ENCODE results near the gene HIPK1. TPM values are rescaled to one million over a fixed set of nuclear protein-coding genes. Genes with fewer than 3 reads are reported as not detected.

HIPK1 gene
- total RNA-seq, 2 donors from 2014 or later, result 47.4 to 59.1 TPM

DNA sequence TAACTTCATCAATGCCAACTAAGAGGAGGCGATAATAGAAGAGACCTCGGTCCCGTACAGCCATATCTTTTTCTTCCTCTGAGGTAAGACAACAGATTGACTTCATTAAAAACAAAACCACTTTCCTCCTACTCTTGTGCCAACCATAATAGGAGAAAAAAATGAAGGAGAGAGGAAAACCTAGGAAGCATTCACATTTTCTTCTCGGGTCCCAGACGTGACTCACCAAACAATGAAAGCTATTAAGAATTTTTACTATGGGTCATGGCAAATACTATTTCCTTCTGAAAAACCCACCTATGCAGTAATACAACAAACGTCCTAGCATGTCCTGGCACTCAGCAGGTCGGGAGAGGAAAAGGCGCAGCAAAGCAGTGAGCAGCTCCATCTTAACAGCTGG, 33.2 kb upstream of the HIPK1 start:
- Histone ChIP-seq H3K9me3 (no peaks in the 10 kb centered on the region), H3K36me3 (peaks cover 18% of the 10 kb centered on the region), H3K27me3 (replicated peaks; ENCODE audit: insufficient read depth) (no peaks in the 10 kb centered on the region), H3K4me3 (no peak overlapping the region), H3K27ac (no peak overlapping the region), H3K4me1 (ENCODE audit: control insufficient read depth in 1 of 2, low read depth in 2 of 2) (peaks cover 0 to 16% of the 10 kb centered on the region in 2 donors)
- no peak for ATAC-seq (ENCODE audit: insufficient number of reproducible peaks, low FRiP score, low read depth)
- TF ChIP-seq, protein P1, sequence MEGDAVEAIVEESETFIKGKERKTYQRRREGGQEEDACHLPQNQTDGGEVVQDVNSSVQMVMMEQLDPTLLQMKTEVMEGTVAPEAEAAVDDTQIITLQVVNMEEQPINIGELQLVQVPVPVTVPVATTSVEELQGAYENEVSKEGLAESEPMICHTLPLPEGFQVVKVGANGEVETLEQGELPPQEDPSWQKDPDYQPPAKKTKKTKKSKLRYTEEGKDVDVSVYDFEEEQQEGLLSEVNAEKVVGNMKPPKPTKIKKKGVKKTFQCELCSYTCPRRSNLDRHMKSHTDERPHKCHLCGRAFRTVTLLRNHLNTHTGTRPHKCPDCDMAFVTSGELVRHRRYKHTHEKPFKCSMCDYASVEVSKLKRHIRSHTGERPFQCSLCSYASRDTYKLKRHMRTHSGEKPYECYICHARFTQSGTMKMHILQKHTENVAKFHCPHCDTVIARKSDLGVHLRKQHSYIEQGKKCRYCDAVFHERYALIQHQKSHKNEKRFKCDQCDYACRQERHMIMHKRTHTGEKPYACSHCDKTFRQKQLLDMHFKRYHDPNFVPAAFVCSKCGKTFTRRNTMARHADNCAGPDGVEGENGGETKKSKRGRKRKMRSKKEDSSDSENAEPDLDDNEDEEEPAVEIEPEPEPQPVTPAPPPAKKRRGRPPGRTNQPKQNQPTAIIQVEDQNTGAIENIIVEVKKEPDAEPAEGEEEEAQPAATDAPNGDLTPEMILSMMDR (IDR thresholded peaks at IDR 0.05), result no peak
- no peak for DNase-seq (ENCODE audit: low spot score)

GRCh38 chr1:113898241-113898814, 30.8 kb upstream of the HIPK1 start:
- Histone ChIP-seq H3K27ac (no peak overlapping the region), H3K36me3 (peaks cover 18% of the 10 kb centered on the region)

GRCh38 chr1:113899111-113899510, 30.0 kb upstream of the HIPK1 start:
- Histone ChIP-seq H3K9me3 (no peaks in the 10 kb centered on the region), H3K4me3 (no peak overlapping the region), H3K36me3 (peaks cover 18% of the 10 kb centered on the region), H3K27me3 (replicated peaks; ENCODE audit: insufficient read depth) (no peaks in the 10 kb centered on the region), H3K27ac (peak overlapping the region; percentile 43 to 70), H3K4me1 (ENCODE audit: control insufficient read depth in 1 of 2, low read depth in 2 of 2) (peaks cover 7 to 29% of the 10 kb centered on the region in 2 donors)
- DNase-seq (ENCODE audit: low spot score), result no peak
- TF ChIP-seq, protein P1 (IDR thresholded peaks at IDR 0.05), result no peak
- no peak for ATAC-seq (ENCODE audit: insufficient number of reproducible peaks, low FRiP score, low read depth)

More at GRCh38 chr1:113898241-113898814, 30.8 kb upstream of the HIPK1 start:
- no peak for DNase-seq (ENCODE audit: low spot score)
- no peak overlapping the region for H3K4me3 ChIP-seq
- ATAC-seq (ENCODE audit: insufficient number of reproducible peaks, low FRiP score, low read depth), result no peak
- peaks cover under 1 to 21% of the 10 kb centered on the region in 2 donors for H3K4me1 ChIP-seq (ENCODE audit: control insufficient read depth in 1 of 2, low read depth in 2 of 2)
- H3K9me3 ChIP-seq, result no peaks in the 10 kb centered on the region
- no peaks in the 10 kb centered on the region for H3K27me3 ChIP-seq (replicated peaks; ENCODE audit: insufficient read depth)
- TF ChIP-seq, protein P1 (IDR thresholded peaks at IDR 0.05), result no peak

DNA sequence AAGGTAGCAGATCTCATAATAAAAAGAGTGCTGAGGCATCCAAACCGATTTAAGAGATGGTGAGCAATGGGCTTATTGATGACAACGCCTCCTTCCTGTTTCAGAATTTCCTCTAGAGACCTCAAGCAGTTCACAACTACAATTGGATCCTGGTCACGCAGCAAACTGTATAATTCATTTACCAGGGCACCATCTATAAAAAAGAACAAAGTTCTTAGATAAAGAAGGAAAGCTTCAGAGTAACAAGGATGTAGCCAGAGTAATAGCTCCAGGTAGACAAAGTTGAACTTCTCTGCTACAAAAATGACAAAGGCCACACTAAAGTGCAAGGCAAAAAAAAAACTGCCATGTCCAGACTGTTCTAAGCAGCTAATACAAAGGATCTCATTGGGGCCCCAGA, 27.9 kb upstream of the HIPK1 start:
- Histone ChIP-seq H3K9me3 (no peaks in the 10 kb centered on the region), H3K27me3 (replicated peaks; ENCODE audit: insufficient read depth) (no peaks in the 10 kb centered on the region), H3K36me3 (peaks cover 5% of the 10 kb centered on the region), H3K27ac (no peak overlapping the region), H3K4me3 (no peak overlapping the region), H3K4me1 (ENCODE audit: control insufficient read depth in 1 of 2, low read depth in 2 of 2) (peaks cover 7 to 37% of the 10 kb centered on the region in 2 donors)
- DNase-seq (ENCODE audit: low spot score), result no peak
- TF ChIP-seq, protein P1 (IDR thresholded peaks at IDR 0.05), result no peak
- ATAC-seq (ENCODE audit: insufficient number of reproducible peaks, low FRiP score, low read depth), result no peak

- ATAC-seq (ENCODE audit: insufficient number of reproducible peaks, low FRiP score, low read depth) (no peak), DNase-seq (ENCODE audit: low spot score) (no peak)
- H3K27me3 ChIP-seq (replicated peaks; ENCODE audit: insufficient read depth), result no peaks in the 10 kb centered on the region
- H3K4me1 ChIP-seq (ENCODE audit: control insufficient read depth in 1 of 2, low read depth in 2 of 2), result peaks cover 7 to 38% of the 10 kb centered on the region in 2 donors
- H3K27ac ChIP-seq, result peak overlapping the region; percentile 85 to 91
- peaks cover 5% of the 10 kb centered on the region for H3K36me3 ChIP-seq
- H3K4me3 ChIP-seq, result peak overlapping the region; percentile 81
- TF ChIP-seq, protein P1 (IDR thresholded peaks at IDR 0.05), result no peak
- no peaks in the 10 kb centered on the region for H3K9me3 ChIP-seq
Observed at GRCh38 chr1:113903501-113904292, 25.4 kb upstream of the HIPK1 start.
